Heart right ventricle (tissue), 16 donors: ENCODE measurements around the gene FGD4. TPM values are rescaled to one million over a fixed set of nuclear protein-coding genes. Genes with fewer than 3 reads are reported as not detected.

Source experiments
- ATAC-seq, 8 donors: fragments of 200-7000 bp; cut with Tn5 transposase; one replicate each; pipeline ENCODE4 v1.9.1; 2020; ENCODE audit warnings: mild to moderate bottlenecking in 8 of 8, moderate library complexity in 8 of 8, moderate number of reproducible peaks in 1 of 8
- DNase-seq, 2 donors: peaks; one replicate each; pipeline ENCODE4 v3.0.0-alpha.2; 2020
- H3K27ac ChIP-seq, 10 donors: fragments of 200-600 bp; sonication (generic) in 2 of 10; one replicate each; pipeline versions ENCODE4 v1.5.0 to v1.8.0; 2020 to 2022; ENCODE audit warnings: mild to moderate bottlenecking in 3 of 10
- H3K27me3 ChIP-seq, 7 donors: fragments of 200-600 bp; one replicate each; pipeline ENCODE4 v1.8.0; 2021 to 2022; ENCODE audit warnings: mild to moderate bottlenecking in 2 of 7
- H3K36me3 ChIP-seq, 9 donors: fragments of 200-600 bp; sonication (generic) in 1 of 9; one replicate each; pipeline versions ENCODE4 v1.5.0 to v1.8.0; 2020 to 2022; ENCODE audit warnings: mild to moderate bottlenecking in 2 of 9
- H3K4me1 ChIP-seq, 9 donors: fragments of 200-600 bp; sonication (generic) in 1 of 9; one replicate each; pipeline versions ENCODE4 v1.5.0 to v1.8.0; 2020 to 2022; ENCODE audit warnings: mild to moderate bottlenecking in 4 of 9
- H3K4me3 ChIP-seq, 10 donors: fragments of 200-600 bp; sonication (generic) in 2 of 10; one replicate each; pipeline versions ENCODE4 v1.5.0 to v1.8.0; 2020 to 2022; ENCODE audit warnings: mild to moderate bottlenecking in 7 of 10, moderate library complexity in 2 of 10
- H3K9me3 ChIP-seq, 11 donors: fragments of 200-600 bp in 10 of 11; sonication (generic) in 2 of 11; one replicate each; pipeline versions ENCODE4 v1.5.0 to v1.8.0; 2013 to 2022; ENCODE audit warnings: mild to moderate bottlenecking in 2 of 11, control low read depth in 1 of 11, moderate library complexity in 1 of 11
- CTCF ChIP-seq, 9 donors: fragments of 200-600 bp; sonication (generic) in 2 of 9; IDR thresholded peaks; one replicate each; pipeline versions ENCODE4 v1.5.0 to v1.8.0; 2021 to 2022; ENCODE audit warnings: antibody characterized with exemption in 9 of 9, mild to moderate bottlenecking in 5 of 9, moderate library complexity in 1 of 9
- WGBS, 2 donors: extraction: QIAGEN DNeasy Blood & Tissue Kit; methylation state at CpG; one replicate each; pipeline ENCODE4 v1.1.7; 2013; ENCODE audit warnings: inconsistent platforms in 1 of 2; 5-methylcytosine and 5-hydroxymethylcytosine counted together
- intact Hi-C, 10 donors: fragments of 100-400 bp; cut with DNase I; formaldehyde crosslinking; loops; one replicate each; pipeline versions ENCODE4 v1.11.1 to v1.14.2; 2022
- polyA plus RNA-seq, 2 donors: library from polyadenylated mRNA; stranded (reverse); fragments of 200-250 nt; gene quantifications; one replicate each; pipeline ENCODE4 v1.2.3, GENCODE V29; 2013
- total RNA-seq, 10 donors: library from RNA; stranded (reverse); fragmentation: NEBNext Ultra II Directional in 3 of 10; extraction: Animal tissue kit (Norgen Biotek cat#: 25700) in 3 of 10; gene quantifications; one replicate each; pipeline versions ENCODE4 v1.2.1 to v1.2.4, GENCODE V29; 2021 to 2023
- donor health status: Arrhythmogenic right ventricular cardiomyopathy.
- donor health status: ischemic (EF 13 %, LVEDD 7.1; RV severe dilation, severe dysfunction).
- donor health status: healthy with polysubstance abuse.
- donor health status: DM: no; HTN: yes; CAD: no.
- donor health status: DM: no; HTN: no; CAD: no.
- donor health status: ischemic (EF 25% LVEDD 6.9; RV normal size, moderate dysfunction).
- donor health status: ischemic (EF 25% LVEDD 5.7; RV mildly dilated, moderate dysfunction).
- donor health status: healthy.
- donor health status: DM: yes; HTN: yes; CAD: no.
- donor health status: Ischemic cardiomyopathy.
- donor health status: ischemic (EF 35%, LVEDD 5.7; RV mildly dilated, moderate dysfunction).
- donor health status: nonischemic (EF 11% LVEDD 7.7; RV severe dilation, severe dysfunction).
- donor health status: DM: yes; HTN: yes; CAD: no.
- donor health status: PGD.
- donor health status: ischemic (EF 29% LVEDD 5.4; RV normal size, mild dysfunction).
- donor health status: nonischemic (EF 23%, LVEDD 6.1; RV moderate dilation, normal function).

Gene FGD4
- total and polyA plus RNA-seq, 12 donors, result 2.6 to 36.9 (median 25.5) TPM

- WGBS, 2 donors, result 93% methylated on average over 2 of the region's 2 CpGs
- no peaks in the 10 kb centered on the region for H3K9me3 ChIP-seq
- no peaks in the 10 kb centered on the region for H3K27me3 ChIP-seq
- H3K36me3 ChIP-seq, result no peaks in the 10 kb centered on the region
- H3K4me1 ChIP-seq, result peaks cover 0 to 22% (median 10%) of the 10 kb centered on the region in 9 donors
- no peak overlapping the region for H3K4me3 ChIP-seq
- intact Hi-C loops, result loop anchor here in 1 of 10 donors (10.0 kb wide), 1 partner anchor 208 kb away; no protein-coding TSS in a partner anchor
- no peak for ATAC-seq
- no peak for DNase-seq
- TF ChIP-seq CTCF (IDR thresholded peaks at IDR 0.05), result no peak
- no peak overlapping the region for H3K27ac ChIP-seq
Observed at GRCh38 chr12:32662665-32663064, 263.3 kb downstream of the FGD4 start.

- intact Hi-C loops, result loop anchor here in 2 of 10 donors (5.0 to 10.0 kb wide), 2 partner anchors 211 to 294 kb away; no protein-coding TSS in a partner anchor
- no peak for TF ChIP-seq CTCF (IDR thresholded peaks at IDR 0.05)
- H3K27ac ChIP-seq, result no peak overlapping the region
- peak overlapping the region in 2 of 10 donors; percentile 16 to 24 for H3K4me3 ChIP-seq
- 90 to 92% methylated on average over 14 of the region's 14 CpGs for WGBS, 2 donors
- ATAC-seq (no peak), DNase-seq (no peak)
- no peaks in the 10 kb centered on the region for H3K36me3 ChIP-seq
- peaks cover 0 to 5% (median 0%) of the 10 kb centered on the region in 9 donors for H3K4me1 ChIP-seq
- peaks cover 0 to 16% (median 0%) of the 10 kb centered on the region in 11 donors for H3K9me3 ChIP-seq
- no peaks in the 10 kb centered on the region for H3K27me3 ChIP-seq
Observed at GRCh38 chr12:32666018-32666417, 266.7 kb downstream of the FGD4 start.

- WGBS, 2 donors, result 97 to 100% methylated on average over 1 of the region's 1 CpG
- no peak for TF ChIP-seq CTCF (IDR thresholded peaks at IDR 0.05)
- no peak for ATAC-seq
- intact Hi-C loops, result loop anchor here in 2 of 10 donors (5.0 to 10.0 kb wide), 2 partner anchors 215 to 297 kb away; no protein-coding TSS in a partner anchor
- Histone ChIP-seq H3K27me3 (no peaks in the 10 kb centered on the region), H3K4me3 (no peak overlapping the region), H3K36me3 (no peaks in the 10 kb centered on the region), H3K9me3 (peaks cover 0 to 16% (median 0%) of the 10 kb centered on the region in 11 donors), H3K27ac (no peak overlapping the region), H3K4me1 (peaks cover 0 to 12% (median 0%) of the 10 kb centered on the region in 9 donors)
- no peak for DNase-seq
Observed at GRCh38 chr12:32669584-32669983, 270.2 kb downstream of the FGD4 start.

GRCh38 chr12:32671930-32672780, 272.8 kb downstream of the FGD4 start:
- peaks cover 0 to 16% (median 0%) of the 10 kb centered on the region in 11 donors for H3K9me3 ChIP-seq
- intact Hi-C loops, result loop anchor here in 9 of 10 donors (1.0 to 10.0 kb wide), 8 partner anchors 215 to 1017 kb away; partner anchors contain the start of gene ETFBKMT (in 4 of the 9)

More at GRCh38 chr12:32671930-32672780, 272.8 kb downstream of the FGD4 start:
- no peaks in the 10 kb centered on the region for H3K36me3 ChIP-seq
- WGBS, 2 donors, result 41 to 48% methylated on average over 11 of the region's 11 CpGs
- no peak overlapping the region for H3K27ac ChIP-seq
- H3K4me3 ChIP-seq, result no peak overlapping the region
- H3K27me3 ChIP-seq, result no peaks in the 10 kb centered on the region
- ATAC-seq (peak; percentile 63 to 91 (median 86)), DNase-seq (peak in 1 of 2 donors; percentile 60)
- TF ChIP-seq CTCF (IDR thresholded peaks at IDR 0.05), result peak; percentile 39 to 78 (median 68)
- H3K4me1 ChIP-seq, result peaks cover 0 to 12% (median 0%) of the 10 kb centered on the region in 9 donors
